T-cell (primary cell): ENCODE results near the gene MACO1. TPM values are rescaled to one million over a fixed set of nuclear protein-coding genes. Genes with fewer than 3 reads are reported as not detected.
A peak's percentile ranks its signal among the peaks of the same experiment; 100 is the strongest.
"Not testable (repeated sequence)": the region's sequence is repeated elsewhere in the genome, so short reads cannot be mapped to it uniquely, and the experiment has no call there.

ENCODE experiments used
- ATAC-seq, 4 experiments: fragments of 200-7000 bp in 3 of 4; fragments of 150-1000 bp in 1 of 4; cut with Tn5 transposase; replicated peaks in 1 of 4; 1 replicate in 3 of 4; 2 replicates in 1 of 4; pipeline ENCODE4 v1.10.0; 2021; ENCODE audit warnings: moderate library complexity in 3 of 4, mild to moderate bottlenecking in 2 of 4, moderate number of reproducible peaks in 1 of 4
- CTCF ChIA-PET, 2 donors: fragments of 300-600 bp; sonication (Branson Sonifier 250); formaldehyde crosslinking; loops; one replicate each; lab custom pipeline; 2022; ENCODE audit warnings: antibody characterized with exemption in 2 of 2; lab: Charles Lee
- POLR2A ChIA-PET, 2 donors: fragments of 300-600 bp; sonication (Branson Sonifier 250); formaldehyde crosslinking; loops; one replicate each; lab custom pipeline; 2022; ENCODE audit warnings: antibody characterized with exemption in 2 of 2; lab: Charles Lee
- DNase-seq, 35 experiments: peaks; one replicate each; pipeline versions ENCODE4 v3.0.0 to v3.0.0-alpha.2; 2013 to 2023
- H3K27ac ChIP-seq: one replicate; pipeline ENCODE4 v1.5.1; 2013; ENCODE audit warnings: low read length
- H3K27me3 ChIP-seq, 2 experiments: replicated peaks in 1 of 2; 1 replicate in 1 of 2; 2 replicates in 1 of 2; pipeline versions ENCODE4 v1.6.1 to v1.7.0; 2013; ENCODE audit warnings: low read length in 1 of 2, mixed read lengths in 1 of 2; ENCODE audit not compliant: control insufficient read depth in 2 of 2, insufficient read depth in 2 of 2; ENCODE audit errors: extremely low read depth in 1 of 2
- H3K36me3 ChIP-seq, 2 donors: 1 replicate in 1 of 2; 2 replicates in 1 of 2; pipeline versions ENCODE4 v1.6.1 to v1.7.0; 2013; ENCODE audit warnings: low read length in 1 of 2; ENCODE audit not compliant: control insufficient read depth in 2 of 2, insufficient read depth in 1 of 2; ENCODE audit errors: extremely low read depth in 1 of 2
- H3K4me1 ChIP-seq, 2 experiments: 1 replicate in 1 of 2; 2 replicates in 1 of 2; pipeline versions ENCODE4 v1.6.1 to v1.7.0; 2013; ENCODE audit warnings: low read length in 2 of 2, mixed read lengths in 1 of 2; ENCODE audit not compliant: insufficient read depth in 2 of 2, control insufficient read depth in 1 of 2; ENCODE audit errors: extremely low read depth in 1 of 2
- H3K4me3 ChIP-seq, 2 donors: 1 replicate in 1 of 2; 2 replicates in 1 of 2; pipeline versions ENCODE4 v1.5.1 to v1.7.0; 2013; ENCODE audit warnings: mild to moderate bottlenecking in 2 of 2, low read length in 1 of 2, moderate library complexity in 1 of 2; ENCODE audit not compliant: control insufficient read depth in 1 of 2; ENCODE audit errors: extremely low read depth in 1 of 2
- H3K9me3 ChIP-seq: 2 replicates; pipeline ENCODE4 v1.7.0; 2013
- H3K27ac Mint-ChIP-seq, 2 donors: one replicate each; pipeline ENCODE4 v1.8.0; 2020 to 2021; ENCODE audit warnings: mild to moderate bottlenecking in 2 of 2, mixed read lengths in 2 of 2
- H3K27me3 Mint-ChIP-seq, 2 donors: one replicate each; pipeline ENCODE4 v1.8.0; 2021 to 2022; ENCODE audit warnings: mixed read lengths in 2 of 2
- H3K36me3 Mint-ChIP-seq: one replicate; pipeline ENCODE4 v1.8.0; 2021; ENCODE audit warnings: mixed read lengths
- H3K4me1 Mint-ChIP-seq, 3 donors: one replicate each; pipeline ENCODE4 v1.8.0; 2020 to 2022; ENCODE audit warnings: mixed read lengths in 3 of 3, mild to moderate bottlenecking in 1 of 3
- H3K4me3 Mint-ChIP-seq, 3 donors: one replicate each; pipeline ENCODE4 v1.8.0; 2020 to 2022; ENCODE audit warnings: mild to moderate bottlenecking in 3 of 3, mixed read lengths in 3 of 3, moderate library complexity in 3 of 3
- H3K9me3 Mint-ChIP-seq, 3 donors: one replicate each; pipeline ENCODE4 v1.8.0; 2020 to 2022; ENCODE audit warnings: mixed read lengths in 3 of 3
- WGBS: methylation state at CpG from one replicate; pipeline ENCODE4 v1.1.5; 2013; ENCODE audit warnings: missing lambda C conversion rate; ENCODE audit not compliant: insufficient coverage; 5-methylcytosine and 5-hydroxymethylcytosine counted together
- total RNA-seq, 35 experiments: library from RNA in 6 of 35; stranded (reverse) in 6 of 35; fragments of 120-200 nt in 1 of 35; gene quantifications; one replicate each; pipeline versions ENCODE4 v1.2.1 to v1.2.4 and lab custom pipeline; 2013 to 2026

Gene MACO1
- total RNA-seq, 5 donors from 2014 or later (not counting 1 experiment from before 2014, with no cell fraction given) = 19.7 to 23.2 (median 21.5) TPM

DNA sequence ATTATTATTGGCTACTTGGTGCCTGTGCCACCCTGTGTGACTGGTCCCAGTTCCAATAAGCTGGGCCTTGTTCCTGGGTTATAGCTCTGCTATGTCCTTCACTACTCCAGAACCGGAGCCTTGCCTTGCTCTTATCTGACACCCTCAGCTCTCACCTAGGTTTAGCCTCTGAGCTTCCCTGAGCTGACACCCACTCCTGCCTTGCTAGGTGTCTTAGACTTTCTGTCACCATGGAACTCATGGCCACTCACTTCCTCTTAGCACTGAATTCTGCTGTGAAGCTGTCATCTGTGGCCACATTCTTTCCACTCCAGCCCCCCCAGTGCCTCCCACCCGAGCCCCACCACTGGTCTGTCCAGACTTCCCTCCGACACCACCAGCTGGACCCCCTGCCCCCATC lies 41.0 kb upstream of the MACO1 start:
- CTCF ChIA-PET, H3K4me3 Mint-ChIP-seq, DNase-seq, H3K36me3 Mint-ChIP-seq, H3K27me3 Mint-ChIP-seq, H3K9me3 Mint-ChIP-seq, H3K4me1 Mint-ChIP-seq, H3K27ac Mint-ChIP-seq, H3K27me3 ChIP-seq, H3K27ac ChIP-seq, H3K9me3 ChIP-seq, H3K36me3 ChIP-seq, ATAC-seq, H3K4me3 ChIP-seq, POLR2A ChIA-PET, H3K4me1 ChIP-seq: not testable (repeated sequence)
- WGBS = 65% methylated on average over 3 of the region's 3 CpGs

GRCh38 chr1:25392841-25393240 lies 37.9 kb upstream of the MACO1 start:
- DNase-seq (no peak), ATAC-seq (no peak)
- no peaks in the 10 kb centered on the region for H3K9me3 ChIP-seq
- Mint-ChIP-seq H3K4me1 (no peaks in the 10 kb centered on the region), H3K4me3 (no peak overlapping the region), H3K27ac (no peak overlapping the region), H3K9me3 (no peaks in the 10 kb centered on the region), H3K27me3 (peaks cover 3 to 7% of the 10 kb centered on the region in 2 donors), H3K36me3 (no peaks in the 10 kb centered on the region)
- peaks cover 0 to 2% of the 10 kb centered on the region in 2 experiments for H3K27me3 ChIP-seq
- H3K36me3 ChIP-seq = no peaks in the 10 kb centered on the region
- ChIA-PET POLR2A (no interaction called here), CTCF (no interaction called here)
- no peaks in the 10 kb centered on the region for H3K4me1 ChIP-seq
- no peak overlapping the region for H3K27ac ChIP-seq
- H3K4me3 ChIP-seq = no peak overlapping the region
- no CpG with 5 or more reads among the region's 6 CpGs for WGBS

GRCh38 chr1:25397549-25397948 lies 33.1 kb upstream of the MACO1 start:
- H3K4me1 Mint-ChIP-seq, H3K9me3 Mint-ChIP-seq, H3K4me3 ChIP-seq, H3K4me1 ChIP-seq, H3K36me3 Mint-ChIP-seq, H3K9me3 ChIP-seq, DNase-seq, ATAC-seq, H3K27ac Mint-ChIP-seq, H3K36me3 ChIP-seq, POLR2A ChIA-PET, H3K4me3 Mint-ChIP-seq, H3K27ac ChIP-seq, H3K27me3 ChIP-seq, H3K27me3 Mint-ChIP-seq, CTCF ChIA-PET: not testable (repeated sequence)
- no CpG with 5 or more reads among the region's 10 CpGs for WGBS

DNA sequence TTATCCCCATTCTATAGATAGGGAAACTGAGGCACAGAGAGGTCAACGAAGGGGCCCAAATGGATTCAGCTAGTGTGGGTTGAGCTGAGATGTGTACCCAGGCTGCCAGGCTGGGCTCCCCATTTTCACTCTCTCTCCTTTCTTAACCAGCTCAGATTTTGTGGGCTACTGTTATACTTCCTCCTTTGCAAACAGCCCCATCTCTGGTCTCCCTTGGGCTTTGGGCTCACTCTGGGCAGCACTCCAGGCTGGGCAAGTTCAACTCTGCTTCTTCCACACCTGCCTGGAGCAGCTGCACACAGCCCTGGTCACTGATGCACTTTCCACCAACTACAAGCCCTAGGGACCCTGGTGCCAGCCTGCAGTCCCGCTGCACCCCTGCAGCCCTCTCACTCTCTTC lies 32.6 kb upstream of the MACO1 start:
- POLR2A ChIA-PET, H3K36me3 Mint-ChIP-seq, H3K4me1 ChIP-seq, H3K4me3 ChIP-seq, H3K27me3 ChIP-seq, H3K27ac ChIP-seq, H3K36me3 ChIP-seq, H3K27ac Mint-ChIP-seq, CTCF ChIA-PET, H3K9me3 ChIP-seq, H3K4me3 Mint-ChIP-seq, DNase-seq, H3K9me3 Mint-ChIP-seq, H3K4me1 Mint-ChIP-seq, ATAC-seq: not testable (repeated sequence)
- H3K27me3 Mint-ChIP-seq = peaks cover 3 to 11% of the 10 kb centered on the region in 2 donors
- WGBS = no CpG with 5 or more reads among the region's 2 CpGs

GRCh38 chr1:25402947-25403803 lies 27.5 kb upstream of the MACO1 start:
- H3K9me3 Mint-ChIP-seq, H3K36me3 Mint-ChIP-seq, H3K27ac ChIP-seq, H3K4me3 ChIP-seq, H3K27me3 ChIP-seq, H3K27me3 Mint-ChIP-seq, H3K27ac Mint-ChIP-seq, H3K4me1 ChIP-seq, H3K4me1 Mint-ChIP-seq, H3K36me3 ChIP-seq, H3K4me3 Mint-ChIP-seq, H3K9me3 ChIP-seq, POLR2A ChIA-PET: not testable (repeated sequence)
- ATAC-seq = peak; percentile 72 to 83 (median 78)
- peak in 11 of 35 experiments; percentile 2 to 16 (median 7) for DNase-seq
- CTCF ChIA-PET = interaction anchor here in 1 of 2 donors (0.7 kb wide), 1 partner anchor 276 kb away, joined by 3 read pairs; no protein-coding TSS in a partner anchor
- WGBS = no CpG with 5 or more reads among the region's 8 CpGs

- H3K4me3 ChIP-seq, ATAC-seq, H3K27ac ChIP-seq, H3K36me3 ChIP-seq, H3K9me3 ChIP-seq, H3K27me3 Mint-ChIP-seq, H3K4me1 ChIP-seq, H3K9me3 Mint-ChIP-seq, H3K36me3 Mint-ChIP-seq, H3K4me1 Mint-ChIP-seq, H3K27ac Mint-ChIP-seq, H3K4me3 Mint-ChIP-seq, H3K27me3 ChIP-seq, DNase-seq, POLR2A ChIA-PET: not testable (repeated sequence)
- CTCF ChIA-PET = interaction anchor here in 1 of 2 donors (0.7 kb wide), 1 partner anchor 119 kb away, joined by 9 read pairs; no protein-coding TSS in a partner anchor
- no CpG with 5 or more reads among the region's 12 CpGs for WGBS
Measured at GRCh38 chr1:25405731-25406305, 24.9 kb upstream of the MACO1 start.
